Liver (tissue), 9 donors: ENCODE results near the gene R3HDM1. TPM values are rescaled to one million over a fixed set of nuclear protein-coding genes. Genes with fewer than 3 reads are reported as not detected.

Experiments
- DNase-seq: peaks from one replicate; pipeline ENCODE4 v3.0.0-alpha.2; 2017; ENCODE audit warnings: low spot score
- H3K27ac ChIP-seq, 2 donors: one replicate each; pipeline ENCODE4 v1.7.0; 2013; ENCODE audit warnings: inconsistent platforms in 2 of 2, low read length in 2 of 2, control low read depth in 1 of 2, low read depth in 1 of 2, mild to moderate bottlenecking in 1 of 2
- H3K27me3 ChIP-seq, 4 donors: one replicate each; pipeline versions ENCODE4 v1.6.1 to v1.7.0; 2013; ENCODE audit warnings: low read length in 3 of 4, inconsistent platforms in 1 of 4, mild to moderate bottlenecking in 1 of 4, moderate library complexity in 1 of 4; ENCODE audit not compliant: control insufficient read depth in 4 of 4, insufficient read depth in 4 of 4
- H3K36me3 ChIP-seq, 4 donors: one replicate each; pipeline versions ENCODE4 v1.6.1 to v1.7.0; 2013; ENCODE audit warnings: low read length in 3 of 4, mild to moderate bottlenecking in 3 of 4, low read depth in 1 of 4, moderate library complexity in 1 of 4; ENCODE audit not compliant: control insufficient read depth in 4 of 4, insufficient read depth in 3 of 4
- H3K4me1 ChIP-seq, 4 donors: one replicate each; pipeline versions ENCODE4 v1.6.1 to v1.7.0; 2013; ENCODE audit warnings: low read length in 3 of 4, mild to moderate bottlenecking in 3 of 4, moderate library complexity in 1 of 4; ENCODE audit not compliant: control insufficient read depth in 4 of 4, insufficient read depth in 4 of 4
- H3K4me3 ChIP-seq, 3 donors: one replicate each; pipeline versions ENCODE4 v1.6.1 to v1.7.0; 2013; ENCODE audit warnings: low read length in 3 of 3, control low read depth in 1 of 3, low read depth in 1 of 3, mild to moderate bottlenecking in 1 of 3
- H3K9ac ChIP-seq, 2 donors: one replicate each; pipeline ENCODE4 v1.7.0; 2013; ENCODE audit warnings: low read length in 2 of 2, mild to moderate bottlenecking in 2 of 2, moderate library complexity in 2 of 2, control low read depth in 1 of 2, low read depth in 1 of 2
- H3K9me3 ChIP-seq, 4 donors: one replicate each; pipeline versions ENCODE4 v1.6.1 to v1.7.0; 2013; ENCODE audit warnings: low read length in 3 of 4; ENCODE audit not compliant: control insufficient read depth in 4 of 4
- CTCF ChIP-seq: fragments of 150-350 bp; IDR thresholded peaks from 2 replicates; pipeline ENCODE4 v1.5.1; 2017; ENCODE audit warnings: improper control_type of control experiment, low read depth, low read length; ENCODE audit not compliant: missing input control
- EGR1 ChIP-seq, 2 donors: IDR thresholded peaks; 2 replicates each; pipeline ENCODE4 v1.6.1; 2016 to 2018; ENCODE audit warnings: antibody characterized with exemption in 2 of 2, low read depth in 2 of 2
- FOXA1 ChIP-seq: IDR thresholded peaks from 2 replicates; pipeline ENCODE4 v1.6.1; 2016; ENCODE audit warnings: antibody characterized with exemption
- FOXA2 ChIP-seq: IDR thresholded peaks from 2 replicates; pipeline ENCODE4 v1.6.1; 2016; ENCODE audit warnings: antibody characterized with exemption
- GABPA ChIP-seq, 2 donors: IDR thresholded peaks in 1 of 2; conservative IDR thresholded peaks in 1 of 2; 2 replicates each; pipeline ENCODE4 v1.6.1; 2016; ENCODE audit warnings: antibody characterized with exemption in 2 of 2, mild to moderate bottlenecking in 1 of 2, moderate library complexity in 1 of 2
- HNF4A ChIP-seq, 2 donors: conservative IDR thresholded peaks; 2 replicates each; pipeline ENCODE4 v1.6.1; 2016; ENCODE audit warnings: antibody characterized with exemption in 2 of 2, mild to moderate bottlenecking in 2 of 2
- HNF4G ChIP-seq: IDR thresholded peaks from 2 replicates; pipeline ENCODE4 v1.6.1; 2016; ENCODE audit warnings: antibody characterized with exemption
- JUND ChIP-seq, 2 donors: IDR thresholded peaks; 2 replicates each; pipeline ENCODE4 v1.6.1; 2016; ENCODE audit warnings: antibody characterized with exemption in 2 of 2
- MAX ChIP-seq: IDR thresholded peaks from 2 replicates; pipeline ENCODE4 v1.6.1; 2016; ENCODE audit warnings: antibody characterized with exemption
- NR2F2 ChIP-seq: IDR thresholded peaks from 2 replicates; pipeline ENCODE4 v1.6.1; 2016; ENCODE audit warnings: antibody characterized with exemption
- RAD21 ChIP-seq, 2 donors: IDR thresholded peaks; 2 replicates each; pipeline ENCODE4 v1.6.1; 2016; ENCODE audit warnings: antibody characterized with exemption in 2 of 2, mild to moderate bottlenecking in 2 of 2
- REST ChIP-seq: IDR thresholded peaks from 2 replicates; pipeline ENCODE4 v1.6.1; 2016; ENCODE audit warnings: antibody characterized with exemption, mild to moderate bottlenecking
- RXRA ChIP-seq, 2 donors: IDR thresholded peaks; 2 replicates each; pipeline ENCODE4 v1.6.1; 2017 to 2018; ENCODE audit warnings: antibody characterized with exemption in 2 of 2, mild to moderate bottlenecking in 1 of 2
- SP1 ChIP-seq: IDR thresholded peaks from 2 replicates; pipeline ENCODE4 v1.6.1; 2018; ENCODE audit warnings: antibody characterized with exemption, mild to moderate bottlenecking
- TAF1 ChIP-seq: conservative IDR thresholded peaks from 2 replicates; pipeline ENCODE4 v1.6.1; 2016; ENCODE audit warnings: antibody characterized with exemption, mild to moderate bottlenecking
- YY1 ChIP-seq: IDR thresholded peaks from 2 replicates; pipeline ENCODE4 v1.6.1; 2016; ENCODE audit warnings: antibody characterized with exemption, mild to moderate bottlenecking
- WGBS: extraction: QIAGEN DNeasy Blood & Tissue Kit; methylation state at CpG from one replicate; pipeline ENCODE4 v1.1.7; 2013; 5-methylcytosine and 5-hydroxymethylcytosine counted together
- polyA plus RNA-seq, 2 donors: library from polyadenylated mRNA; stranded (reverse) in 1 of 2; unstranded in 1 of 2; fragments of 200-250 nt in 1 of 2; fragments of >200 nt in 1 of 2; fragmentation: Nextera tagmentation in 1 of 2; extraction: Ambion mirVana in 1 of 2; gene quantifications; one replicate each; pipeline versions ENCODE4 v1.2.1 to v1.2.3, GENCODE V29; 2013 to 2015
- total RNA-seq, 2 donors: library from RNA; depleted of rRNA; stranded (reverse); fragments of >200 nt; gene quantifications; one replicate each; pipeline ENCODE4 v1.2.3, GENCODE V29; 2014
- TF ChIP-seq, protein P1 (sequence below): IDR thresholded peaks from 2 replicates; pipeline ENCODE4 v1.6.1; 2016; ENCODE audit warnings: antibody characterized with exemption
- TF ChIP-seq, protein P2 (sequence below): IDR thresholded peaks from 2 replicates; pipeline ENCODE4 v1.6.1; 2016; ENCODE audit warnings: antibody characterized with exemption
- donor health status: healthy.
- donor health status: healthy.
- donor health status: healthy.
- donor health status: healthy.
- donor health status: healthy.

R3HDM1 gene
- total and polyA plus RNA-seq, 4 donors, result 6.0 to 10.0 (median 8.8) TPM

GRCh38 chr2:135552887-135553286 is 21.6 kb downstream of the R3HDM1 start (continued):
- TF ChIP-seq, protein P1, sequence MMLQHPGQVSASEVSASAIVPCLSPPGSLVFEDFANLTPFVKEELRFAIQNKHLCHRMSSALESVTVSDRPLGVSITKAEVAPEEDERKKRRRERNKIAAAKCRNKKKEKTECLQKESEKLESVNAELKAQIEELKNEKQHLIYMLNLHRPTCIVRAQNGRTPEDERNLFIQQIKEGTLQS, result no peak
- TF ChIP-seq TAF1 (no peak), YY1 (no peak), SP1 (no peak)

- no peaks in the 10 kb centered on the region for H3K9me3 ChIP-seq
- no peak overlapping the region for H3K4me3 ChIP-seq
- H3K27ac ChIP-seq, result no peak overlapping the region
- no peak overlapping the region for H3K9ac ChIP-seq
- no peaks in the 10 kb centered on the region for H3K27me3 ChIP-seq
- no peaks in the 10 kb centered on the region for H3K4me1 ChIP-seq
- TF ChIP-seq SP1 (no peak), NR2F2 (no peak), REST (no peak), RAD21 (IDR thresholded peaks at IDR 0.05) (no peak), GABPA (IDR thresholded peaks at IDR 0.05 in 1 of 2, conservative IDR thresholded peaks at IDR 0.05 in 1 of 2) (no peak), HNF4G (no peak), CTCF (no peak), MAX (no peak), RXRA (IDR thresholded peaks at IDR 0.05) (no peak), TAF1 (no peak), FOXA2 (no peak), JUND (IDR thresholded peaks at IDR 0.05) (no peak), EGR1 (IDR thresholded peaks at IDR 0.05; ENCODE audit: low read depth in 2 of 2) (no peak), FOXA1 (no peak), HNF4A (conservative IDR thresholded peaks at IDR 0.05) (no peak), YY1 (no peak)
- TF ChIP-seq, protein P1, result no peak
- TF ChIP-seq, protein P2, sequence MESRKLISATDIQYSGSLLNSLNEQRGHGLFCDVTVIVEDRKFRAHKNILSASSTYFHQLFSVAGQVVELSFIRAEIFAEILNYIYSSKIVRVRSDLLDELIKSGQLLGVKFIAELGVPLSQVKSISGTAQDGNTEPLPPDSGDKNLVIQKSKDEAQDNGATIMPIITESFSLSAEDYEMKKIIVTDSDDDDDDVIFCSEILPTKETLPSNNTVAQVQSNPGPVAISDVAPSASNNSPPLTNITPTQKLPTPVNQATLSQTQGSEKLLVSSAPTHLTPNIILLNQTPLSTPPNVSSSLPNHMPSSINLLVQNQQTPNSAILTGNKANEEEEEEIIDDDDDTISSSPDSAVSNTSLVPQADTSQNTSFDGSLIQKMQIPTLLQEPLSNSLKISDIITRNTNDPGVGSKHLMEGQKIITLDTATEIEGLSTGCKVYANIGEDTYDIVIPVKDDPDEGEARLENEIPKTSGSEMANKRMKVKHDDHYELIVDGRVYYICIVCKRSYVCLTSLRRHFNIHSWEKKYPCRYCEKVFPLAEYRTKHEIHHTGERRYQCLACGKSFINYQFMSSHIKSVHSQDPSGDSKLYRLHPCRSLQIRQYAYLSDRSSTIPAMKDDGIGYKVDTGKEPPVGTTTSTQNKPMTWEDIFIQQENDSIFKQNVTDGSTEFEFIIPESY, result no peak
- no peaks in the 10 kb centered on the region for H3K36me3 ChIP-seq
- DNase-seq, result no peak
- WGBS, result 89% methylated on average over 4 of the region's 4 CpGs
These were observed 24.0 kb downstream of the R3HDM1 start for GRCh38 chr2:135555311-135555710.
